GM21390 (cell line): Measurements from ENCODE around the gene CFDP1.

Experiments used
- ATAC-seq: cut with Tn5 transposase; IDR thresholded peaks from one replicate; pipeline ENCODE4 v1.9.1; 2021; ENCODE audit not compliant: unreplicated experiment

Gene CFDP1

GRCh38 chr16:75252946-75253911, 180.1 kb downstream of the CFDP1 start:
- no peak for ATAC-seq

GRCh38 chr16:75252049-75252864, 181.0 kb downstream of the CFDP1 start:
- ATAC-seq: no peak

DNA sequence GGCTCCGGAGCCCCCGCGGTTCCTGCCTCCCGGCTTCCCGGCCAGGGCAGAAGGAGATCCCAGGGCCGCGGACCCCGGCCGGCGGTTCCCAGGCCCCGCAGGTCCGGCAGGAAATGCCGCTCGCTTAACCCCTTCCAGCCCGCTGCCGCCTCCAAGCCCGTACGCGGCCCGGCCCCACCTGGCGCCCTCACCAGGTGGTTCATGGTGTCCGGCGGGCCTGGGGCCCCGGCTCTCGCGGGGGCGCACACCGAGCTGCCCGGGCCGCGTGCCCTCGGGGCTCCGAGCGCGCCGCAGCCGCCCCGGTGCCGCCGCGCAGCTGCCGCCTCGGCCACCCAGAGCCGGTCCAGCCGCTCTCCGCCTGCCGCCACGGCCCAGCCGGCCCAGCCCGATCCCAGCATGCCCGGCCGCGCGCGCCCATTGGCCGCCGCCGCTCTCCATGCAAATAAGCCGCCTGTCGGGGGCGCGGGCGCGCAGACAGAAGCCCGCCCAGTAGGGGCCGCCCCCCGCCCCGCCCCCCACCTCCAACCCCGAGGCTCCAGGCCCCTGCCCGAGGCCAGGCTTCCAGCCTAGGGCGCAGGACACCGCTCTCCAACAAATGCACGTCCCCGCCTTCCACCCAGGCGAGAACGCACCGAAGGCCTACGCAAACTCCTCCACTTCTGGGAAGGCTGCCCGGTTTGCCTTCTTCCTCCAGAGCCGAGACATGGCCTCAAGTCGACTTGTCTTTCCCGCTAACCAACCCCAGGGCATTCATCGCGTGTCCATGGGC, 181.8 kb downstream of the CFDP1 start, which contains the start of gene BCAR1:
Gene BCAR1, minus strand, starts transcription at position 345 of the 769 bp plus-strand sequence. Its CDS starts 142 bp downstream, at position 203.
- peak; percentile 78 for ATAC-seq

DNA sequence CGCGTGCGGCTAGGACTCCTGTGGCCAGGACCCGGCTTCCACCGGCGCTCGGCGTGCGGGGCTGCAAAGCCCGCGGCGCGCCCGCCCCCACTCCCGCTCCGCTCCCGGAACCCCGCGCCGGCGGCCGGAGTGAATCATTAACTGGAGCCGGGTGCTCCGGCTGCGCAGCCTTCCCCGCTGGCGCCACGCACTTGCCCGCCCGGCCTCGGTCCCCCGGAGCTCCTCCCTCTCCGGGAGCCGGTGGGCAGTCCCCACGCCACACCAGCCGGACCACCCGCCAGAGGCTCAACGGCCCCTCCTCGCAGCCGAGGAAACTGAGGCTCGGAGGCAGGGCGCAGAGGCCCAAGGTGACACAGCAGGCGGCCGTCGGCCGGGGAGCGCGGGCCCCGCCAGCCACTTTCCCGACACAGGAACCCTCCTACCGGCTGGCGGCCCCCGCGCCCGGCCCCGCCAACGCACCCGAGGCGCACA, 182.5 kb downstream of the CFDP1 start:
- ATAC-seq: peak; percentile 37

DNA sequence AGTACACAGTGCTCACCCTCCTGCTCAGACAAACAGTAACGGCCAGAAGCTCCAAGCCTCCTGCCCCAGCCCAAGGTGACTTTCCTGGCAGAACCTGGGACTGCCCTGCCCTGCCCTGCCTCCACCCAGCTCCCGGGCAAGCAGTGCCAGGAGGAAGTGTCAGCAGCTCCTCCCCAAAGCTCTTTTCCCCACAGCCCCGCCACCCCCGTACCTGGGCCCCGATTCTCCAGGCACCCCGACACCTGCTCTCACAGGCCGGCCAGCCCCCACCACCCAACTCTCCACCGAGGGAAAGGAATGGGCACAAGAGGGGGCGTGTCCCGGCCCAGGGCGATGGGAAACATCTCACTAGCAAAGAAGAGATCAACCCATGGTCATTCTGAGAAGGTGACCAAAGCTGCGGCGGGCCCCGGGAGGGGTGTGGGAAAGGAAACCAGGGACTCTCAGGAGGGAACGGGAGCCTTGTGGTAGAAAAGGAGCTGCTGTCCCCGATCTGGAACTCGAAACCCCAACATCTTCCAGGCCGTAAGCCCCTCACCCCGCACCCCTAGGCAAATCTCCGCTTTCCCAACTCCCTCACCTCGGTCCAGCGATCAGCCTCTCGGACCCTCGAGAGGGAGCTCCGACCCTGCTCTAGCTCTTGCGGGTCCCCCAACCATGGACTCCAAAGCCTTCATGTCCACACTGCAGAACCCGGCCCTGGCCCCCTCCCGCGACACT, 183.1 kb downstream of the CFDP1 start:
- no peak for ATAC-seq

DNA sequence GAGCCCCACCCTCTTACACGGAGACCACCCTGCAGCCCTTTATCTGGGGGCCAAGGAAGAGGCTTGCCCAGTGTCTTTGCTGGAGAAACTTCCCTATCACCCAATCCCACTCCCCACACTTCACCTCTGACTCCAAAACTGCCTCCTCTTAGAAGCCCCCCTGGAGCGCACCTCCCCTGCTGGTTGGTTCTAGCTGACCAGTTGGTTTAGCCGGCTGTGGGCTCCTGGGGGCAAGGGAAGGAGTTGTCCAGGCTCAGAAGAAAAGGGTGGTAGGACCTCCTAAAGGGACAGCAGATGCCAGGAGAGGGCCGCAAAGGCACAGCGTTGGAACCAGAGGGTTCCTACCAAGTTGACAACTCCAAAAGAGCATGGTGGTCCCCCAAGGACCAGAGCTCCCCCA, 183.9 kb downstream of the CFDP1 start:
- no peak for ATAC-seq

DNA sequence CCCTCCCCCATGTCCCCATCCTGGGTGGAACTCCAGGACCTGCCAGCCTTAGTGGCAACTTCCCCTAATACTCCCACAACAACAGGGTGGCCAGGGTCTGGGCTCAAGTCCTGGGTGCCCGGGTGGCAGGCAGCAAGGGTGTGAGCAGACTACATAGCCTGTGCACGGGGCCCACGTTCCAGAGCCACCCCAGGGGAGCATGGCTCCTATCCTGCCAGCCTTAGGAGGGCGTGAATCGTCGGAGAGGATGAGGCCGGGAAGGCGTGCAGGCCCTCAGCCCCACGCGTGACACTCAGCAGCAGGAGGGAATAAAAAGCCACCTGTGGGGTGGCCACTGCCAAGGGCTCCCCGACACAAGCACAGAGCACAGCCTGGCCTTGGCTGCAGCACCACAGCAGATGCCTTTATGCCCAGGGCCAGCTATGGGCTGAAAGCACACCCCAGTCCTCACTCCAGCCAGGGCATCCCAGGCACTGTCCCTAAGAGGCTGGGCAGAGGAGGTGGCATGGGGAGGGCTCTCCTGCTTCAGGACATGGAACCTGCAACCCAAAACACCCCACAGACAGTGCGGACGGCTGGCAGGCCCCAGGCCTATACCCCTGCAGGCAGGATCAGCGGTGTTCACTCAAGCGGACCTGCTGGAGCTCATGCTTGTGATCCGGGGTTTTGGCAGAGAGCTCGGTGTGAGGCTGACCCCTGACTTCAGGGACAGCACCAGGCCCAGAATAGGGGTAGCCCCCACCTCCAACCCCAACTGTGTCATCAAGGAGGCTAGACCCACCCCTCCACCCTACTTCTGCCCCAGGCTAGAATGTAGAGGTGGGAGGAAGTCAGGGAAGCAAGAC, 184.5 kb downstream of the CFDP1 start:
- no peak for ATAC-seq

- no peak for ATAC-seq
These were observed 185.2 kb downstream of the CFDP1 start for GRCh38 chr16:75248142-75248535.

- no peak for ATAC-seq
These were observed 186.1 kb downstream of the CFDP1 start for GRCh38 chr16:75247249-75247648.

GRCh38 chr16:75246504-75247205, 186.6 kb downstream of the CFDP1 start:
- no peak for ATAC-seq

- no peak for ATAC-seq
These were observed 188.2 kb downstream of the CFDP1 start for GRCh38 chr16:75244844-75245758.

DNA sequence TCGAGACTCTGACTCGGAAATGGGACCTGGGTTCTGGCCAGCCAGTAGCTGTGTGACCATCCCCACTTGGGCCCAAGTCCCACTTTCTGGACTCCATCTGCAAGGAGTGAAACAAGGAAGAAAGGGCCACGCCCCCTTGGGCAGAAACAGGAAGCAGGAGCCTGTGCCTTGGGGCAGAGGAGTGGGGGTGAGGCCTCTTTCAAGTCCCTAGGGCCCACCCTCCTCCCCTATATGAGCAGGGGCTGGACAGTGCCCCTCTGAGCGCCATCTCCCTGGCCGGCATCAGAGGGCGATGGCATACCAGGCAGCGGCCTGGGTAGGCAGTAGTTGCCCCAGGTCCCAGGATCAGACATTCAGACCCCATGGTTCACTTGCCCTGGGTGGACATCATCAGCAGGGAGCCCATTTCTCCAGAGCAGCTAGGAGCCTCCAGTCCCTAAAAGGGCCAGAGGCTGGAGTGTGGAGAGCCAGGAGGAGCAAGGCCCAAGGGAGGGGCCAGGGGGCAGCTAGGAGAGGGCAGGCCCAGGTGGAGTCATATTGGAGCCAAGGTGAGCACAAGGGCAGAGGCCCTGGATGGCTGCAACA, 189.0 kb downstream of the CFDP1 start:
- ATAC-seq: no peak
